ENCODE data around the gene PLCXD3. TPM values are rescaled to one million over a fixed set of nuclear protein-coding genes. Genes with fewer than 3 reads are reported as not detected.

Gene PLCXD3
- total RNA-seq (1 to 10 TPM; 1.6 to 2.9 (median 1.9) TPM), polyA plus RNA-seq (under 1 TPM; 0.23 to 0.60 (median 0.50) TPM)

- peaks cover 0 to 19% (median 15%) of the 10 kb centered on the region in 4 donors for H3K4me1 ChIP-seq
- whole genome bisulfite sequencing, 2 donors: 2 to 4% methylated on average over 41 of the region's 41 CpGs
- no peak within 1 kb of the TSS for H3K27ac ChIP-seq
- no peaks in the 10 kb centered on the region for H3K36me3 ChIP-seq
- TF ChIP-seq, protein P1, sequence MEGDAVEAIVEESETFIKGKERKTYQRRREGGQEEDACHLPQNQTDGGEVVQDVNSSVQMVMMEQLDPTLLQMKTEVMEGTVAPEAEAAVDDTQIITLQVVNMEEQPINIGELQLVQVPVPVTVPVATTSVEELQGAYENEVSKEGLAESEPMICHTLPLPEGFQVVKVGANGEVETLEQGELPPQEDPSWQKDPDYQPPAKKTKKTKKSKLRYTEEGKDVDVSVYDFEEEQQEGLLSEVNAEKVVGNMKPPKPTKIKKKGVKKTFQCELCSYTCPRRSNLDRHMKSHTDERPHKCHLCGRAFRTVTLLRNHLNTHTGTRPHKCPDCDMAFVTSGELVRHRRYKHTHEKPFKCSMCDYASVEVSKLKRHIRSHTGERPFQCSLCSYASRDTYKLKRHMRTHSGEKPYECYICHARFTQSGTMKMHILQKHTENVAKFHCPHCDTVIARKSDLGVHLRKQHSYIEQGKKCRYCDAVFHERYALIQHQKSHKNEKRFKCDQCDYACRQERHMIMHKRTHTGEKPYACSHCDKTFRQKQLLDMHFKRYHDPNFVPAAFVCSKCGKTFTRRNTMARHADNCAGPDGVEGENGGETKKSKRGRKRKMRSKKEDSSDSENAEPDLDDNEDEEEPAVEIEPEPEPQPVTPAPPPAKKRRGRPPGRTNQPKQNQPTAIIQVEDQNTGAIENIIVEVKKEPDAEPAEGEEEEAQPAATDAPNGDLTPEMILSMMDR (IDR thresholded peaks at IDR 0.05): no peak
- no peak for TF ChIP-seq EP300 (IDR thresholded peaks at IDR 0.05)
- no peak for TF ChIP-seq POLR2A (IDR thresholded peaks at IDR 0.05)
- TF ChIP-seq POLR2AphosphoS5 (IDR thresholded peaks at IDR 0.05): no peak
- DNase-seq: peak; percentile 60
- intact Hi-C loops (cut with DNase I): no loop called here
- H3K9me3 ChIP-seq: no peaks in the 10 kb centered on the region
- H3K27me3 ChIP-seq: peaks cover 0 to 42% (median 0%) of the 10 kb centered on the region in 3 donors
- H3K4me3 ChIP-seq: peak within 1 kb of the TSS; percentile 26 to 43 (median 38)
These were observed at the start of gene PLCXD3 for GRCh38 chr5:41510176-41510831. PLCXD3 (minus strand) TSS chr5:41510601; CDS start chr5:41510526, 75 bp downstream.

DNA sequence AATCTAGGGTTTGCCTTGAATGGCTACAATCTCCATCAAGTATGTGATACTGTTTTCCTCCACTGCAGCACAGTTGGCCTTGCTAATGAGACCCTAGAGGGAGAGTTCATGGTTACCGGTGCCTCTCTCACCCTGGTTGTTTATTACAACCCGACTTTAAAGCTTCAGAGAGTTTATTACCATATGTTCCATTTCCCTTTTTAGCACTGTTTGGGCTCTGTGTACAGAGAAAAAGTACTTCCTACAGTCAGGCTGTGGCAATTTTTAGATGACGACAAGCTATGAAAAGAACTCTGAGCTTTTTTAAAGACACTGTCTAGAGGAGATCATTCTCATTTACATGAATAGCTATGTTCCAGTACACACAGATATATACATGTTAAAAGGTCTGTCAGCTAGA, 48.8 kb upstream of the PLCXD3 start:
- DNase-seq: no peak
- intact Hi-C loops (cut with DNase I): no loop called here
- Histone ChIP-seq H3K4me1 (peaks cover 0 to 9% (median 0%) of the 10 kb centered on the region in 4 donors), H3K9me3 (no peaks in the 10 kb centered on the region), H3K27me3 (no peaks in the 10 kb centered on the region), H3K36me3 (no peaks in the 10 kb centered on the region), H3K4me3 (no peak overlapping the region), H3K27ac (no peak overlapping the region)
- TF ChIP-seq EP300 (IDR thresholded peaks at IDR 0.05) (no peak), POLR2A (IDR thresholded peaks at IDR 0.05) (no peak), POLR2AphosphoS5 (IDR thresholded peaks at IDR 0.05) (no peak)
- TF ChIP-seq, protein P1 (IDR thresholded peaks at IDR 0.05): no peak
- 18 to 29% methylated on average over 3 of the region's 3 CpGs for WGBS, 2 donors

- no peaks in the 10 kb centered on the region for H3K27me3 ChIP-seq
- DNase-seq: no peak
- intact Hi-C loops (cut with DNase I): no loop called here
- H3K27ac ChIP-seq: no peak overlapping the region
- H3K4me1 ChIP-seq: peaks cover 0 to 9% (median 0%) of the 10 kb centered on the region in 4 donors
- no peak overlapping the region for H3K4me3 ChIP-seq
- 72 to 78% methylated on average over 1 of the region's 1 CpG for WGBS, 2 donors
- no peaks in the 10 kb centered on the region for H3K36me3 ChIP-seq
- TF ChIP-seq POLR2A (IDR thresholded peaks at IDR 0.05): no peak
- TF ChIP-seq EP300 (IDR thresholded peaks at IDR 0.05): no peak
- TF ChIP-seq POLR2AphosphoS5 (IDR thresholded peaks at IDR 0.05): no peak
- TF ChIP-seq, protein P1 (IDR thresholded peaks at IDR 0.05): no peak
- no peaks in the 10 kb centered on the region for H3K9me3 ChIP-seq
These were observed 47.9 kb upstream of the PLCXD3 start for GRCh38 chr5:41558295-41558694.

GRCh38 chr5:41547991-41548390, 37.6 kb upstream of the PLCXD3 start:
- Histone ChIP-seq H3K4me3 (no peak overlapping the region), H3K36me3 (no peaks in the 10 kb centered on the region), H3K27ac (no peak overlapping the region), H3K27me3 (no peaks in the 10 kb centered on the region), H3K9me3 (peaks cover 0 to 2% (median 0%) of the 10 kb centered on the region in 4 donors), H3K4me1 (no peaks in the 10 kb centered on the region)
- intact Hi-C loops (cut with DNase I): no loop called here
- TF ChIP-seq EP300 (IDR thresholded peaks at IDR 0.05) (no peak), POLR2A (IDR thresholded peaks at IDR 0.05) (no peak), POLR2AphosphoS5 (IDR thresholded peaks at IDR 0.05) (no peak)
- TF ChIP-seq, protein P1 (IDR thresholded peaks at IDR 0.05): no peak
- DNase-seq: no peak
- 73 to 76% methylated on average over 1 of the region's 1 CpG for WGBS, 2 donors
